NCI-H226 (cell line): ENCODE data around the gene RCN2.
"Not testable (repeated sequence)": the region's sequence is repeated elsewhere in the genome, so short reads cannot be mapped to it uniquely, and the experiment has no call there.

ENCODE experiments used
- DNase-seq: peaks from one replicate; pipeline ENCODE4 v3.0.0-alpha.2; 2015

RCN2 gene

DNA sequence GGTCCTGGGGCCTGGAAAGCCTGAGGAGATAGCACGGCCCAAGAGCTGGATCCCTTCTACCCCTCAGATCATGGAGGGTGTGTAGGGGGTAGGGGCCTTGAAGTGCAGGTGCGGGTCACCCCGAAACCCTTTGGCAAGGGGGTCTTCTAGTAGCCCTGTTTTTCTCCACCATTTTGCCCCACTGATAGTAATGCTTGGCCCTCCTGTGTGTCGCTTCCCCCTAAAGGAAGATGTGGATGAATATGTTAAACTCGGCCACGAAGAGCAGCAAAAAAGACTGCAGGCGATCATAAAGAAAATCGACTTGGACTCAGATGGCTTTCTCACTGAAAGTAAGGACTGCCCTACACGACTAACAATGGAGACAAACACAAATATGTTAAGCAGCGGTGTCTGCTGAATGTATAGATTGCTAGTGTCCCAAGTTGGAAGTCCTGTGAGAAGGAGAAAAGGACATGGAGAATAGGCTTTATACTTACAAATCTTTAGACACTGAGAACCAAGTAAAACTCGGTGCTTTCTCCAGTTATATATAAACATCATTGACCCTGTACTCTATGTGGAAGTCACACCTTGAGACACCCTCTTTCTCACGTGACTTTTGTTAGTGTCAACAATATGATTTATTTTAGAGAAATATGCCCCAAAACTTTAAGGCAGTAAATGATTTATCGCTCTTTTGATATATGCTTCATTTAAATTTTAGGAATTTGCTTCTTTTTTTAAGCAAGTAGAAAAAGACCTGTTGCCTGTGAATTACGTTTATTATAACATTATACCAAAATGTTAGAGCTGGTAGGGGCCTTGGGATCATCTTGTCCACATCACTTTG is 802 bp downstream of the RCN2 start:
- no peak for DNase-seq

DNA sequence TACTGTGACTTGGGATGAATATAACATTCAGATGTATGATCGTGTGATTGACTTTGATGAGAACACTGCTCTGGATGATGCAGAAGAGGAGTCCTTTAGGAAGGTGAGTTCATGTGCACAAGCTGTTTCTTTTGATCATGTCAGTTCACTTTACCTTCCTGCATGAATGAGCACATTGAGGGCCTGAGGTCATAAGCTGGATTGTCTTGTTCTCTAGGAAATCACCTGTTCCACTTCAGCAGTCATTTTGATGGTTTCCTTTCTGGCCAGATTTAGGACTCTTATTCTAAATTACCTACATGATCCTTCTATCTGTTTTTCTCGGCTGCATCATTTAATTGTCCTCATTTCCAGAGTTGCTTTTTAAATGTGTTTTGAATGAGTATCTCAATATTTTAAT is 4.1 kb downstream of the RCN2 start:
- no peak for DNase-seq

DNA sequence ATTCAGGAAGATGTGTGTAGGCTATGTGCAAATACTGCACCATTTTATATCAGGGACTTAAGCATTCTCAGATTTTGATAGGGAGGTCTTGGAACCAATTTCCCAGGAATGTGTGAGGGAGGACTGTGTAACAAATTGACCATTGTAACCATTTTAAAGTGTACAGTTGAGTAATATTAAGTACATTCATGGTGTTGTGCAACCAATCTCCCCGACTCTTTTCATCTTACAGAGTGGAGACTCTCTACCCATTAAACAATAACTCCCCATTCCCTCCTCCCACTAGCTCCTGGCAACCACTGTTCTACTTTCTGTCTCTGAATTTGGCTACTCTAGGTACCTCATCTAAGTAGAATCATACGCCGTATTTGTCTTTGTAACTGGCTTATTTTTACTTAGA is 5.1 kb downstream of the RCN2 start:
- DNase-seq, result no peak

DNA sequence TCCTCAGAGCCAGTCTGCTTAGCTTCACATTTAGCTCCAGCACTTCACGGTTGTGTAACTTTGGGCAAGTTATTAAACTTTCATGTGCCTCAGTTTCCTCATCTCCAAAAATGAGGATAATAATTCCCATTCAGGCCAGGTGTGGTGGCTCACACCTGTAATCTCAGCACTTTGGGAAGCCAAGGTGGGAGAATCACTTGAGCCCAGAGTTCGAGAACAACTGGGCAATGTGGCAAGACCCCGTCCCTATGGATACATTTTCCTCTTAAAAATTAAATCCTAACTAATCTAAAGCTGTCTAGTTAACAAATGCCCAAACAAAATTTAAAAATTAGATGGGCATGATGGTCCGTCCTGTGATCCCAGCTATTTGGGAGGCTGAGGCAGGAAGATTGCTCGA is 7.2 kb downstream of the RCN2 start:
- DNase-seq, result no peak

DNA sequence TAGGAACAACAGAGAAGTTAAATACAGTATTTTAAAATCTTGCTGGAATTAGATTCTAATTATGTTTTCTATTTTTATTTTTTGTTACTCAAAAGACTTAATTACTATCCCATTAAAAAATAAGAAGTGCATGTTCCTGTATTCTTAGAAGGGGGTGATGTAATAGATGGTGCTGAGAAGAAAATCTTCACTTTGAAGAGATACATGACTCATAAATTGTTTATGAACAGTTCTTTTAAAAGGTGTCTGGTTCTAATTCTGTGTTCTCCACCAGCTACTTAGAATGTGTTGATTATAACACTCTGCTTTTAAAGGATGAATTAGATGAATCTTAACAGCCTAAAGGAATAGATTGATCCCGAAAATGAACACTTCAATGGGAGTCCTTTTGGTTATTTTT is 8.2 kb downstream of the RCN2 start:
- DNase-seq, result no peak

DNA sequence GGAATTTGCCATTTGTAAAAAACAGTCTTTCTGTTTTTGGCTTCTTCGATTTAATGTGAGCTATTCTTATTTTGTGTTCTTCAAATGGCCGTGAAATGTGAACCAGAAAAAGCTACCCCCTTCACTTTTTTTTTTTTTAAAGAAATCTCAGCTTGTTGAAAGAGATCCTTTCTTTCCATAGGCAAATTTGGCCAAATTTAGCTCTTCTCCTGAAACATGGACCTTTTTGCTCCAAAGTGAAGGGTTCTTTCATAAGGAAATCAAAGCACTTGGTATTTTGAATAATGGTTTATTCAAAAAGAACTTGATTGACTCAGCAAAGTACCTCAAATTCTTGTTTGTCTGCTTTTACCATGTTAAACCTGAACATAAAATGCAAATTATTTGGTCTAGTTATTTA is 10.1 kb downstream of the RCN2 start:
- DNase-seq, result no peak

DNA sequence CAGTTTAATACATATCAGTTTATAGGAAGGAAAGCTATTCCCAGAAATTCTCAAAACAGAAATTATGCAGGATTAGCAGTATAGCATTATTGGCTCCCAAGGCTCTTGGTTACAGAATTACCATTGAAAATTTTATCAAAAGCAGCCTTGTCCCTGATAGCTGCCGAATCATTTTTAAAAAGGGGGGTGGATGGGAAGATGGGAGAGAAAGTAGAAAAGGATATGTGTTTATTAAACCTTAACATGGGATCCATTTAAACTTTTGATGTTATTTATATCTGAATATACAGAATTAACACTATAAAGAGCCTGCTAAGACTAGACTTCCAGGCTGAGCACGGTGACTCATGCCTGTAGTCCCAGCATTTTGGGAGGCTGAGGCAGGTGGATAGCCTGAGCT is 10.8 kb downstream of the RCN2 start:
- DNase-seq, result no peak

DNA sequence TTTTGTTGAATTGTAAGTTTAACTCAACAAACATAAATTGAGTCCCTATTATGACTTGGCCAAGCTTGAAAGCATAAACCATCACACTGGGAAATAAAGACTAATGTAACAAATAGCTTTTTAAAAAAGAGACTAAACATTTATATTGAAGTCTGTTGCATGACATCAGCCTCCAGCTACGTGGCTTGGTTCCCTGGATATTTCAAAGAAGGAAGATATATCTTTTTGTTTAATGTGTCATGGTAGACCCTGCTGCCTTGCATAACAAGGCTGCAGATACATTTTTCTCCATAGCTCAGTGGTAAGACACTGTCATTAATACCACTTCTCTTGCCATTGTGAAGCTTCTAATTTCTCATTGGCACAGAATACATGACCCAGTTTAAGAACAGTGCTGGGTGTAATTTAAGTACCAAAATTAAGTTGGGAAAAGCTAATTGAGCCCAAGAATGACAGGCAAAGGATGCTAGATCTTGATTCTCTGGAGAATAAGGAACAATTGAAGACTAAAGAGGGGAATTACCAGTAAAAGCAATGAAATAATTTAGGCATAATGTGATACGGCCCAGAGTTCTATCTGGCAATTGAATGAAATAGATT is 14.0 kb downstream of the RCN2 start:
- DNase-seq, result no peak

DNA sequence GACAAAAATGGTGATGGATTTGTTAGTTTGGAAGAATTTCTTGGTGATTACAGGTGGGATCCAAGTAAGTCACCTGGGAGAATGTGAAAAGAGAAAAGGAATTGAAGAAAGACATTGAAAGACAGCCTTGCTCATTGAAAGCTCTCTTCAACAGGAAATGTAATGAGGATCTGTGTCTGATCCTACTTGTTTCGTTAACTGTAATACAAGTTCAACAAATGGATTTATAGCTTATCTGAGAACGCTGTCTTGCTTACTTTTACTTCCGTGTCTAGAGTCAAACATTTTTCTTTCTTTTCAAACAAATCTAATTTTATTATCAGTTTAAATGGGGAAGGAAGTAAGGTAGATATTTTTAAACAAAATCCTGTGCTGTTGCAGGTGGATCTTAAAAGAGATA is 15.9 kb downstream of the RCN2 start:
- DNase-seq, result no peak

DNA sequence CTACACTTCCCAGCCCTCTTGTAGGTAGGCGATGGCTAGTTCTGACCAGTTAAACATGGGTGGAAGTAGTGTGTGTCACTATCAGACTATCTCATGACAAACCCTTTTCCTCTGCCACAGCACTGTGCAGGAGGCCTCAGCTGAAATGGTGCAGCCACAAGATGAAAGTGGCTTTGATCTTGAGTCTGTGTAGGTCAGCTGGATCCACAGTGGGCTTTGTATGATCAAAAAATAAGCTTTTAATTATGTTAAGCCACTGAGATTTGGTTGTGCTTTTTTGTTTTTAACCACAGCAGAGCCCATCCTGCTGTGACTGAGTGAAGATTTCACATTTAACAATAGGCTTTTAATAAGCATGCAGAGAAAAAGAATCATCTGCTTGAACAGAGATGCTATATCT is 19.7 kb downstream of the RCN2 start:
- no peak for DNase-seq

DNA sequence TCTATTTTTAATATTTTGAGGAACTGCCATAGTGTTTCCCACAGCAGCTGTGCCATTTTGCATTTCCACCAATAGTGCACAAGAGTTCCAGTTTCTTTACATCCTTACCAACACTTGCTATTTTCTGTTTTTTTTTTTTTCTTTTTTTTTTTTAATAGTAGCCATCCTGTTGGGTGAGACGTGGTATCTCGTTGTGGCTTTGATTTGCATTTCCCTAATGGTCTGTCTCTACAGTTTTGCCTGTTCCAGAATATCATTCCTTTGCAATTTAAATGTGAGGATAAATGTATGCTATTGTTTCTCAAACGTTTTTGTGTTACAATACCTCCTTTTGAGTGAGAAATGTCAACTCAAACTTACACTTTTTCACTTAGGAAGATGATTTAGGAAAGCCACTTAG is 22.4 kb downstream of the RCN2 start:
- no peak for DNase-seq

DNA sequence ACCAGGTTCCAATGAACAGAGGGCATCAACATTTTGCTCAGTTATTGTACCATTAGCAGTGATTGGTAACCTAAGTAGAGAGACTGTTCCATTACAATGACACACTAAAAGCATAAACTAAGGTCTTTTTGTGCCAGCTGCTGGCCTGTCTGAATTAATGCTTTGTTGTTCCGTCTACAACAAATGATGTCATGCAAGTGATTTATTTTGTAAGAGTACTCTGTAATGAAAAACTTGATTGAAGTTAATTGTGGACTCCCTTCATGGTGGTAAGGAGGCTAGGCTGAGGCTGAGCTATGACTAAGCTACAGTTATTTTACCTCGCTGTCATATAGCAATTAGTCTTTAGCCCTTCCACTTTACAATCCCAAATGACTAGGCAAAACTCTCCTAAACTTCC is 23.2 kb downstream of the RCN2 start:
- no peak for DNase-seq

DNA sequence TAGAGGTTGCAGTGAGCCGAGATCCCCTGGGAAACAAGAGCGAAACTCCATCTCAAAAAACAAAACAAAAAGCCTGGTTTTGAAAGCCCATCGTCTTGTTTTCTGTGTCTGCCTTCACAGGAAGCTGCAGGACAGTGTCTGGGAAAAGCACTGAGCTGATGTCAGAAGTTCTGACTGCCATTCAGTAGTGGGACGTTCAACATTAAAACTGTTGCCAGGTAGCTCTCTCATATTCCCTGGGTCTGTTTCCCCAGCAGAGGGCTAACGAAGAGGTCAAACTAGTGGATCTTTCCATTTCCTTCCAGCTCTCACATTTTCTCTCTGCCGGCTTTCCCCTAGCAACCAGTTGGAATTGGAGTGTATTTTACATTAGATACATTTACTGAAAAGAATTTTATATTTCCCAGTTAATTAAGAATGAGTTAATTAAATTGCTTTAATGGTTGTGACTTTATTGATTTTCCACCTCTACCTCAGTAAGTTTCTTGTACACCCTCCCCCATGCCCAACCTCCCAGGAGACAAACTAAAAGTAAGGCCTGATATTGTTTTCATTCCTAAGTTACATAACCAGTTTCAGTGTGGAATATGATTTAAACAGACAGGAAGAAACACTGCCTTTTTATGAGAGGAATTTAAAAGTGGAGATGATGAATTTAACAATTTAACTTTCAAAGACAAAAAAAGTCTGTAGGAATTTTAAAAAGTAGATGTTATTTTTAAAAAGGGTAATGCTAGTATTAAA is 29.9 kb downstream of the RCN2 start:
- no peak for DNase-seq

DNA sequence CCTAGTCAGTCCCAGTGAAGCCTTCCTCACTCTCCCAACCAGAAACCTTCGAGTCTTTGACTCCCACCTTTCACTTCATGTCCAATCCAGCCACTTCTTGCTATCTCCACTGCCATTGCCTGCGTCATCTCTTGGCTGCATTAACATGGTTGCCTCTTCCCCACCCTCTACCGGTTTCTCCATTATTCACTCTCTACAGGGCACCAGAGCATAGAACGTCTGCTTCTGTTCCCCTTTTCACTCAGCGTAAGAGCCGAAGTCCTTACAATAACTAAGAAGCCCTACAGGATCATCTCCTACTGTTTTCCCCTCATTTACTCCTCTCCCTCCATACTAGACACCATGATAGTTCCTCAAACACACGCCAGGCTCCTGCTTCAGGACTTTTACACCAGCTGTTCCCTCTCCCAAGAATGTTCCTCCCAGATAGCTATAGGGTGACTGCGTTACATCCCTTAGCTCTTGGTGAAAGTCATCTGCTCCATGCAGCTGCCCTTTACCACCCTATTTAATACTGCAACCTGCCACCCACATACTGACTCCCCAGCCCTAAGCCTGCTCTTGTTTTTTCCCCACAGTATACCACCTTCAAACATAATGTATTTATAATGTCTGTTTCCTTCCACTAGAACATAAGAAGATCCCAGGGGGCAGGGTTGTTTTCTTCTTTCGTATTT is 30.9 kb downstream of the RCN2 start:
- no peak for DNase-seq

DNA sequence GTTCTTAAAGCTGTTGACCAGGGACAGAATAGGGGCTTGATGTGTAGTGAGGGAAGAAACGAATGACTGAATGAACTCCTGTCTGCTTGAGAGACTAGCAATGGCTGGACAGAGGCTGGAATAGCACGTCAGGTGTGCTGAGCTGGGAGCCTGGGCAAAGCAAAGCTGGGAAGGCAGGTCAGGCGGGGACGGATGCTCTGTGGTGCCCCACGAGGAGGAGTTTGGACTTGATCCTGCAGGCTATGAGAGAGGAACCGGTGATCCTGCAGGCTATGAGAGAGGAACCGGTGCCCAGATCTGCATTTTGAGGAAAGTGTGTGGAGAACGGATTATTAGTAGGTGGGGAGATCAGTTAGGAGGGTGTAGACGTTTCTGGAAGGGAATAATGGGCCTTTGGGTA is 32.0 kb downstream of the RCN2 start:
- no peak for DNase-seq

DNA sequence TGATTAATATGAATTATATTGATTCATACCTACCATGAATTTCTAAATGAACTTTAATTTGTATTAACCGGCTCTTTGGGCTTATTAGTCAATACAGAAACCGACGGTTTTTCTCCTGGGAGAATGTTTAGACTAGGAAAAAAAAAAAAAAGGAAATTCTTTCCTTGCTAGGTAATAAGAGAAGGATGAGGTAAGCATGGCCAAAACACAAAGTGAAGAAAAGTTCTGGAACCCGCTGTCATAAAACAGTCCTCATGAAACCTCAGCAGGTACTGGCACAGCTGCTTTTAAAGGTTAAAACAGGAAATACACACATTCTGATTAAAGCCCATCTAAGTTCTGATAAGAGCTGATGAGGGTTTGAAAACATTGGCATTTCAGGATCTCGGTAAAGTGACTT is 32.6 kb downstream of the RCN2 start:
- DNase-seq, result no peak

DNA sequence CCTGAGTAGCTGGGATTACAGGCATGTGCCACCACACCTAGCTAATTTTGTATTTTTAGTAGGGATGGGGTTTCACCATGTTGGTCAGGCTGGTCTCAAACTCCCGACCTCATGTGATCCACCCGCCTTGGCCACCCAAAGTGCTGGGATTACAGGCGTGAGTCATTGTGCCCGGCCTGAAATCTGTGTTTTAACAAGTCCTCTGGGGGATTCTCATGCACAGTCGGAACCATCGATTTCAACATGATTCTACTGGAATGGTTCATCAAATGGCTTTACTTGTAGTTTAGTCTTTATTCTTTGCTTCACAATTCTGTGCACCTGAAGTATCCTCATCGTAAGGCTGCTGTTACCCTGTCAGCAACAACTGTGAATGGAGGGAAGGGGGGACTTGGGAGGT is 34.5 kb downstream of the RCN2 start:
- DNase-seq, result not testable (repeated sequence)

DNA sequence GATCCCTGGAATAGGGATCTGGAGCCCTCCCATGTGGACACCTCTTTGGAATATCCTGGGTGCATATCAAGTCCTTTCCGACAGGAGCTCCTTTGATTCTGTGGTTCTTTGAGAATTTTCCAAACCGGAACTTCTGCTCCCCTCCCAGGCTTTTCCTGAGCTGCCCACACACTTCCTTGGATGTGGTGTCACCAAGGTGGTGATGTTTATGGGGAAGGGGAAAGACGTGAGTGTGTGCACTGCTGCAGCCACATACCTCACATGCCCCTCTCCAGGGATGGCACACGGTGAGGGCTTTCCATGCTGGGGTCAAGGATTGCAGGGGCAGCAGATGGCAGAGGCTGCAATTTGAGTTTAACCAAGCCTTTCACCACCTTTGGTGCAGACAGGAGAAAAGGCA is 35.5 kb downstream of the RCN2 start:
- DNase-seq, result no peak

DNA sequence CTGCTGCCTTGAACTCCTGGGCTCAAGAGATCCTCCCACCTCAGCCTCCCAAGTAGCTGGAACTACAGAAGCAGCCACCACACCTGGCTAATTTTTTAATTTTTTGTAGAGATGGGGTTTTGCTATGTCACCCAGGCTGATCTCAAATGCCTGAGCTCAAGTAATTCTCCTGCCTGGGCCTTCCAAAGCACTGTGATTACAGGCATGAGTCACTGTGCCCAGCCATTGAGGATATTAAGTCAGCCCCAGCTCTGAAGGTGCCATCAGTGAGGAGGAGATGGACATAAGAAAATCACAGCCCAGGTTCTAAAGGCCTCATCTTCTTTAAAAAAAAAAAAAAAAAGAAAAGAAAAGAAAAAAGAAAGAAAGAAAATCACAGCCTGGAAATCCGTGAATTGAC is 36.8 kb downstream of the RCN2 start:
- peak; percentile 47 for DNase-seq

DNA sequence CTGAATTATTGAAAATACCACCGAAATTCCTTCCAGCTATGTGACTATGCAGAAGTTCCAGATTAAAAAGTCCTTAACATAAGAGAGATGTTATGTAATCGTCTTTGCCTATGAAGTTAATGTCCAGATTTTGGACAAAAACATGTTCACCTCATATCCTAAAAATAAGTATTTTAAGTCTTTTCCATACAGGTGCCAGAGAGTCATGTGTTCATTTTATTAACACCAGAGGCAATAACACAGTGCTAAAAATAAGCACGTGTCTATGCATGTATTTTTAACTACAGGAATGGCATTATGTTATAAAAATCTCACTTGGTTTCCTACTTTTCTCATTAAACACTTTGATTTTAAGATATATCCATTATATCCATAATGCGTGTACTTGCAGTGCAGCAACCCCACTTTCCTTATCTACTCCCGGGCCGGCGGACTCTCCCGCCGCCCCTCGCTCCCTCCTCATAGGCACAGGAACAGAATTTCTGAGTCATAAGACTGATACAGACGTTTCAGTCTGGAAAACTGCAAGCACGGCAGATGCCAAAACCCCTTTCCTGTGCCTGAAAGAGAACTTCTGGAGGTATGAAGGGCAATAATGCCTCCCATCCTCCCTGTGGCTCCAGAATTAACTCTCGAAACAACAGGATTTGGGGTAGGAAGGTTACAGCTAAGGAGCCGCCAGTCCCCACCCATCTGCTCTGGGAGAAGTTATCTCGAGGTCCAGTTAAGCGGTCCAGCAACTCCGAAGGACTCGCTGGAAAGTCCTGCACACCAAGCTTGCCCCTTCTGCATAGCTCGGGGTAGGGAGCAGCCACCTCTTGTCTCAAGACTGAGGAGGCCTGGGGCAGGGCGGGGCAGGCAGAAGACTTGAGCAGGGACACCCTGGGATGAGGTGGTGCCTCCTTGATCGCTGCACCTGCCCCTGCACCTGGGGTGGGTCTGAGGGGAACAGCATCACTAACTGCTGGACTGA is 41.1 kb downstream of the RCN2 start:
- peak; percentile 81 for DNase-seq

DNA sequence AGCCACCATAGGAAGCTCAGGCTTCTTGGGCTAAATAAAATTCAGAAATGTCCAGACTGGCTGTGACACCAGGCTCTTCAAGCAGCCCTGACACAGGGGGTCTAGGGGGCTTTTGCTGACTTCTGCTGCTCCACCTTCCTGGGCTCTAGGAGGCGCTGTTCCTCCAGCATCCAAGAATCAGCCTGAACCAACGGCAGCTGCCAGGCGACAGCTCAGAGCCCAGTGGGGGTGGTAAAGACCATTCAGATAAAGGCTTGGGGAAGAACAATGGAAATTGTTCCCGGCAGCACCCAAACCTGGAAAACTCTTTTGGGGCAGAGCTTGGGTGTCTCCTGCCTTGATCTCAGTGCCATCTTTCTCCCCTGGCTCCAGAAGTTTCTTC is 41.8 kb downstream of the RCN2 start:
- peak; percentile 41 for DNase-seq

DNA sequence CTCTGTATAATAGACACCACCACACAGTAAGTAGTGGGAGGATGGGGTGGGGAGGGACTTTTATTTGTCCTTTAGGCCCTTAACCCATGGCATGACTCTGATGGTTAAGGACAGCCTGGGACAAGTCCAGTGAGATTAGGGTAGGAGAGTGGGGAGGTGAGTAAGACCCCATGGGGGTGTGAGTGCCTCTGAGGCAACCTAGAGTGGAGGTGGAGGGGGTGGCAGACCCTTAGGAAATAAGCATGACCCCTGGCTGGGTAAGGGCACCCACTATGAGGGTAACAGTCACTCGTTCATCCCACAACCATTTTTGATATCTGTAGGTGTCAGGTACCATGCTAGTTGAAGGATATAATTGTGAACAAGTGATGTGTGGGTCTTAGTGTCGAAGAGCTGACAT is 42.4 kb downstream of the RCN2 start:
- no peak for DNase-seq
